Ascending aorta (tissue), 2 donors: ENCODE results near the gene SMURF2. TPM values are rescaled to one million over a fixed set of nuclear protein-coding genes. Genes with fewer than 3 reads are reported as not detected.
"Not testable (repeated sequence)": the region's sequence is repeated elsewhere in the genome, so short reads cannot be mapped to it uniquely, and the experiment has no call there.

ENCODE experiments used
- DNase-seq, 2 donors: peaks; one replicate each; pipeline ENCODE4 v3.0.0-alpha.2; 2019; ENCODE audit warnings: low spot score in 2 of 2
- H3K27ac ChIP-seq, 2 donors: fragments of 200-600 bp; sonication (generic); one replicate each; pipeline ENCODE4 v1.5.1; 2016 to 2017; ENCODE audit warnings: mild to moderate bottlenecking in 1 of 2
- H3K27me3 ChIP-seq: fragments of 200-600 bp; sonication (generic); one replicate; pipeline ENCODE4 v1.5.1; 2017
- H3K36me3 ChIP-seq, 2 donors: fragments of 200-600 bp; sonication (generic); one replicate each; pipeline ENCODE4 v1.5.1; 2016
- H3K4me1 ChIP-seq, 2 donors: fragments of 200-600 bp; sonication (generic); one replicate each; pipeline ENCODE4 v1.5.1; 2016 to 2017; ENCODE audit warnings: mild to moderate bottlenecking in 1 of 2
- H3K4me3 ChIP-seq, 2 donors: fragments of 200-600 bp; sonication (generic); one replicate each; pipeline ENCODE4 v1.5.1; 2016 to 2017; ENCODE audit warnings: mild to moderate bottlenecking in 1 of 2
- H3K9me3 ChIP-seq, 2 donors: fragments of 200-600 bp; sonication (generic); one replicate each; pipeline ENCODE4 v1.5.1; 2016
- intact Hi-C: fragments of 100-400 bp; cut with DNase I; formaldehyde crosslinking; loops from one replicate; pipeline ENCODE4 v1.15.1; 2023
- total RNA-seq: library from RNA; depleted of rRNA; stranded (reverse); fragments of >200 nt; gene quantifications from one replicate; pipeline ENCODE4 v1.1.0, GENCODE V29; 2016
- TF ChIP-seq, protein P1 (sequence below), 3 experiments: fragments of 200-600 bp in 2 of 3; fragments of 450-650 bp in 1 of 3; sonication (generic) in 2 of 3; IDR thresholded peaks; one replicate each; pipeline ENCODE4 v1.5.1; 2016 to 2019; ENCODE audit warnings: antibody characterized with exemption in 3 of 3, mild to moderate bottlenecking in 1 of 3, moderate library complexity in 1 of 3

Gene SMURF2
- total RNA-seq, 1 donor from 2014 or later, result 17.6 TPM

- TF ChIP-seq, protein P1, sequence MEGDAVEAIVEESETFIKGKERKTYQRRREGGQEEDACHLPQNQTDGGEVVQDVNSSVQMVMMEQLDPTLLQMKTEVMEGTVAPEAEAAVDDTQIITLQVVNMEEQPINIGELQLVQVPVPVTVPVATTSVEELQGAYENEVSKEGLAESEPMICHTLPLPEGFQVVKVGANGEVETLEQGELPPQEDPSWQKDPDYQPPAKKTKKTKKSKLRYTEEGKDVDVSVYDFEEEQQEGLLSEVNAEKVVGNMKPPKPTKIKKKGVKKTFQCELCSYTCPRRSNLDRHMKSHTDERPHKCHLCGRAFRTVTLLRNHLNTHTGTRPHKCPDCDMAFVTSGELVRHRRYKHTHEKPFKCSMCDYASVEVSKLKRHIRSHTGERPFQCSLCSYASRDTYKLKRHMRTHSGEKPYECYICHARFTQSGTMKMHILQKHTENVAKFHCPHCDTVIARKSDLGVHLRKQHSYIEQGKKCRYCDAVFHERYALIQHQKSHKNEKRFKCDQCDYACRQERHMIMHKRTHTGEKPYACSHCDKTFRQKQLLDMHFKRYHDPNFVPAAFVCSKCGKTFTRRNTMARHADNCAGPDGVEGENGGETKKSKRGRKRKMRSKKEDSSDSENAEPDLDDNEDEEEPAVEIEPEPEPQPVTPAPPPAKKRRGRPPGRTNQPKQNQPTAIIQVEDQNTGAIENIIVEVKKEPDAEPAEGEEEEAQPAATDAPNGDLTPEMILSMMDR (IDR thresholded peaks at IDR 0.05), result no peak
- H3K27ac ChIP-seq, result no peak overlapping the region
- intact Hi-C loops, result loop anchor here (1.0 kb wide), 1 partner anchor 46 kb away; no protein-coding TSS in a partner anchor
Observed at GRCh38 chr17:64615028-64615677, 47.0 kb downstream of the SMURF2 start.

DNA sequence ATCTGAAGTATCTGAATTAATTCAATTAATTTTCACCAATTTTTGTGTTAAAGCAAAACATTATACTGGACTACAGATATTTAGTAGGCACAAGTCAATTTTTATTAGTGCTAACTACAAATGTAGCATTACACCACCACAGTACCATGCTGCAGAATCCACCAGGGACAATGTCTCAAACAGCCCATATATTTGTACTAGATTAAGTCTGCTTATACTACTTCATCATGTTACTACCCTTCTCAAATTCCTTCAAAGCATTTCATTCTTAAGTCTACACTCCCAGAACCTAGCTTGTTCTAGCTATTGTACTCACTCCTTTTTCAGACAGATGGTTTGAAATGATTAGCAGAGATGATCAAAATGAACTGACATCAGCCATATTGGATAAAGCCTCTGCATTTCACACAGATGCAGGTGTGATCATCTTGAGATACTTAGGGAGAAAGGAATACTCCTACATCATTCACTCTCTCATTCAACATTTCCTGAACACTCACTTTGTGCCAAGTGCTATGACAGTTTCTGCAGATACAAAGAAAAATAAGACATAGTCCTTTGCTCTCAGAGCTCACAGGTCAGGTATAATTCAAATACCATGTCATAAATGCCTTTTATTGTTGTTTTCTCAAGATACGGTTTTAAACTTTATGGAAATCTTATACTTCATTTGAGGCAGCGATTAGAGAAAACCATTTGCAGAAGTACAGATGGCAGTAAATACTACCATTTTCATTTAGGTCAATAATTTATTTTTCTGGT, 47.7 kb downstream of the SMURF2 start:
- H3K4me3 ChIP-seq, result no peak overlapping the region
- DNase-seq, result no peak
- no peak overlapping the region for H3K27ac ChIP-seq
- TF ChIP-seq, protein P1 (IDR thresholded peaks at IDR 0.05), result no peak
- no peaks in the 10 kb centered on the region for H3K36me3 ChIP-seq
- H3K4me1 ChIP-seq, result peaks cover 3 to 14% of the 10 kb centered on the region in 2 donors
- no peaks in the 10 kb centered on the region for H3K9me3 ChIP-seq
- intact Hi-C loops, result loop anchor here (1.0 kb wide), 1 partner anchor 47 kb away; no protein-coding TSS in a partner anchor
- H3K27me3 ChIP-seq, result no peaks in the 10 kb centered on the region

More at GRCh38 chr17:64615028-64615677, 47.0 kb downstream of the SMURF2 start:
- no peak overlapping the region for H3K4me3 ChIP-seq
- no peaks in the 10 kb centered on the region for H3K9me3 ChIP-seq
- no peaks in the 10 kb centered on the region for H3K36me3 ChIP-seq
- no peaks in the 10 kb centered on the region for H3K27me3 ChIP-seq
- H3K4me1 ChIP-seq, result peaks cover 3 to 14% of the 10 kb centered on the region in 2 donors
- no peak for DNase-seq

DNA sequence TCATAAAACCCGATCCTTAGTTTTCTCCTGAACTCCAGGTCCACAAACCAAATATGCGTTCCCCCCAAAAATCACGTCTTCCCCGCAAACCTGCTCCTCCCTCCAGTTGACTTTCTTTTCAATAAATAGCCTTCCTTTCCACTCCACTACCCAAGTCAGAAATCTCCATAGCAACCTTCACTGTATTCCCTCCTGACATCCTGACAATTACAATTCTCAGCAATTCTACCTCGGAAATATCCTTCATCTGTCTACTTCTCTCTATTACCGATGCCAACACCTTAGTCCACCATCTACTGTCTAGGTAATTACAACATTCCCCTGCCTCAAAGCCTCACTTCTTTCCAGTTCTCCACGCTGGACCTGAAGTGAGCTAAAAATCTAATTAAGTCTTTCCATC, 50.7 kb downstream of the SMURF2 start:
- H3K9me3 ChIP-seq, result no peaks in the 10 kb centered on the region
- H3K4me1 ChIP-seq, result peaks cover 3 to 14% of the 10 kb centered on the region in 2 donors
- no peaks in the 10 kb centered on the region for H3K27me3 ChIP-seq
- DNase-seq, result no peak
- intact Hi-C loops, result no loop called here
- no peak overlapping the region for H3K27ac ChIP-seq
- no peak overlapping the region for H3K4me3 ChIP-seq
- TF ChIP-seq, protein P1 (IDR thresholded peaks at IDR 0.05), result no peak
- no peaks in the 10 kb centered on the region for H3K36me3 ChIP-seq

DNA sequence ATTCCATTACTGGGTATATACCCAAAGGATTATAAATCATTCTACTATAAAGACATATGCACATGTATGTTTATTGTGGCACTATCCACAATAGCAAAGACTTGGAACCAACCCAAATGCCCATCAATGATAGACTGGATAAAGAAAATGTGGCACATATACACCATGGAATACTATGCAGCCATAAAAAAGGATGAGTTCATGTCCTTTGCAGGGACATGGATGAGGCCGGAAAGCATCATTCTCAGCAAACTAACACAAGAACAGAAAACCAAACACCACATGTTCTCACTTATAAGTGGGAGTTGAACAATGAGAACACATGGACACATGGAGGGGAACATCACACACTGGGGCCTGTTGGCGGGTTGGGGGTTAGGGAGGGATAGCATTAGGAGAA, 51.9 kb downstream of the SMURF2 start:
- H3K27me3 ChIP-seq, DNase-seq, H3K4me3 ChIP-seq, H3K9me3 ChIP-seq, intact Hi-C loops, H3K36me3 ChIP-seq, H3K27ac ChIP-seq: not testable (repeated sequence)
- peaks cover 3 to 12% of the 10 kb centered on the region in 2 donors for H3K4me1 ChIP-seq

DNA sequence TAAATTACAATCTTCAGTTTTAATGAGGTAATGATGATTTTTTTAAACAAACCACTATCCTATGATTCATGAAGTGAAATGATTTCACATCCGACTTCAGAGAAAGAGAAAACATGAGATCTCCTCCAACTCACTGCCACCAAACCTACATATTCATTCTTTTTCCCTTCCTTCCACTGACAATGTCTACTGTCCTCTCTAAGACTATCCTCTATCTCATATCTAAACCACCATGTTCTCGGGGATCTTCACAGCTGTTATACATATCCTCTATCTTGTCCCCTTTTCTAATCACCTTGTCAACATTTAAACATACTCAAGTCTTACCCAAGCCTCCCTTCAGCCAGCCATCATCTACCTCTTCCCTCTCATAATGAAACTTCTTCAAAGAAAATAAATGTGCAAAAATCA, 53.5 kb downstream of the SMURF2 start:
- DNase-seq, result no peak
- TF ChIP-seq, protein P1 (IDR thresholded peaks at IDR 0.05), result no peak
- Histone ChIP-seq H3K36me3 (no peaks in the 10 kb centered on the region), H3K4me3 (no peak overlapping the region), H3K27ac (no peak overlapping the region), H3K27me3 (no peaks in the 10 kb centered on the region), H3K4me1 (peaks cover 0 to 4% of the 10 kb centered on the region in 2 donors), H3K9me3 (no peaks in the 10 kb centered on the region)
- intact Hi-C loops, result no loop called here
